NCI-H146 (cell line): ENCODE results near the gene TRIM69.
"Not testable (repeated sequence)": the region's sequence is repeated elsewhere in the genome, so short reads cannot be mapped to it uniquely, and the experiment has no call there.

Source experiments
- DNase-seq: peaks from one replicate; lab custom pipeline; 2025; lab: John Stamatoyannopoulos, UW

The TRIM69 gene

GRCh38 chr15:44716983-44717602, 19.2 kb upstream of the TRIM69 start:
- no peak for DNase-seq

GRCh38 chr15:44718180-44718926, 18.0 kb upstream of the TRIM69 start:
- no peak for DNase-seq

DNA sequence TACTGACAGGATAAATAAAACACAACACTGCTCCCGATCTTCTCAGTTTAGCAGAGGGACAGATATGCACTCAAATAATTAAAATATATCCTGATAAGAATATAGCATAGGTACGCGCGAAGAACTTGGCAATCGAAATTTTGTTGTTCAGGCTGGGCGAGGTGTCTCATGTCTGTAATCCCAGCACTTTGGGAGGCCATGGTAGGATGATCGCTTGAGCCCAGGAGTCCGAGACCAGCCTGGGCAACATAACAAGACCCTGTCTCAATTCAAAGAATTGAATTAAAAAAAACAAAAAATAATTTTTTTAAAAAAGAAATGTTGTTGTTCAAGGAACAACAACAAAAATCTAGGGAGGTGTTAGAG, 17.4 kb upstream of the TRIM69 start:
- DNase-seq: no peak

- DNase-seq: no peak
These were observed 16.9 kb upstream of the TRIM69 start for GRCh38 chr15:44719293-44719999.

DNA sequence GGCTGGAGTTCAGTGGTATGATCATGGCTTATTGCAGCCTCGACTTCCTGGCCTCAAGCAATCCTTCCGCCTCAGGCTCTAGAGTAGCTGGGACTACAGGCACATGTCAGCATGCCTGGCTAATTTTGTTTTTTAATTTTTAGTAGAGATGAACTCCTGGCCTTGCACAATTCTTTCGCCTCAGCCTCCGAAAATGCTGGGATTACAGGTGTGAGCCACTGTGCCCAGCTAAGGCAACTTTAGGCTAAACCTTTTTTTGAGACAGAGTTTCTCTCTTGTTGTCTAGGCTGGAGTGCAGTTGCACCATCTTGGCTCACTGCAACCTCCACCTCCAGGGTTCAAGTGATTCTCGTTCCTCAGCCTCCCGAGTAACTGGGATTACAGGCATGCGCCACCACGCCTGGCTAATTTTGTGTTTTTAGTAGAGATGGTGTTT, 16.3 kb upstream of the TRIM69 start:
- DNase-seq: not testable (repeated sequence)

GRCh38 chr15:44720460-44721176, 15.7 kb upstream of the TRIM69 start:
- DNase-seq: no peak

- DNase-seq: no peak
These were observed 14.3 kb upstream of the TRIM69 start for GRCh38 chr15:44722011-44722410.

DNA sequence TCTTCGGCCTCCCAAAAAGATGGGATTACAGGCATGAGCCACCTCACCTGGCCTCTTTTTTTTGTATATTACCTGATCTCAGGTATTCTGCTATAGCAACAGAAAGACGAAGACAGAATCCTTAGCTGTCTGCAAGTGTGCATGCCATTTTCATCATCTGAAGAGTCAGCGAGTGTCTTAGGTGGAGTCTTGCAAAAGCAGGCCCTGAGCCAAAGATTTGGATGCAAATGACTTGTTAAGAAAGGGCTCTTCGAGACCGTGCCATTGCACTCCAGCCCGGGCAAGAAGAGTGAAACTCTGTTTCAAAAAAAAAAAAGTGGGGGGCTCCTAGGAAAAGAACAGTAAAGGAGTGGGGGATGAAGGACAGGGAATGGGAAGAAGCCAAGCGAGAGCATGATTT, 10.2 kb upstream of the TRIM69 start:
- no peak for DNase-seq

GRCh38 chr15:44726568-44727484, 9.5 kb upstream of the TRIM69 start:
- no peak for DNase-seq

- no peak for DNase-seq
These were observed 8.7 kb upstream of the TRIM69 start for GRCh38 chr15:44727485-44728231.

- DNase-seq: not testable (repeated sequence)
These were observed 8.1 kb upstream of the TRIM69 start for GRCh38 chr15:44728232-44728575.

DNA sequence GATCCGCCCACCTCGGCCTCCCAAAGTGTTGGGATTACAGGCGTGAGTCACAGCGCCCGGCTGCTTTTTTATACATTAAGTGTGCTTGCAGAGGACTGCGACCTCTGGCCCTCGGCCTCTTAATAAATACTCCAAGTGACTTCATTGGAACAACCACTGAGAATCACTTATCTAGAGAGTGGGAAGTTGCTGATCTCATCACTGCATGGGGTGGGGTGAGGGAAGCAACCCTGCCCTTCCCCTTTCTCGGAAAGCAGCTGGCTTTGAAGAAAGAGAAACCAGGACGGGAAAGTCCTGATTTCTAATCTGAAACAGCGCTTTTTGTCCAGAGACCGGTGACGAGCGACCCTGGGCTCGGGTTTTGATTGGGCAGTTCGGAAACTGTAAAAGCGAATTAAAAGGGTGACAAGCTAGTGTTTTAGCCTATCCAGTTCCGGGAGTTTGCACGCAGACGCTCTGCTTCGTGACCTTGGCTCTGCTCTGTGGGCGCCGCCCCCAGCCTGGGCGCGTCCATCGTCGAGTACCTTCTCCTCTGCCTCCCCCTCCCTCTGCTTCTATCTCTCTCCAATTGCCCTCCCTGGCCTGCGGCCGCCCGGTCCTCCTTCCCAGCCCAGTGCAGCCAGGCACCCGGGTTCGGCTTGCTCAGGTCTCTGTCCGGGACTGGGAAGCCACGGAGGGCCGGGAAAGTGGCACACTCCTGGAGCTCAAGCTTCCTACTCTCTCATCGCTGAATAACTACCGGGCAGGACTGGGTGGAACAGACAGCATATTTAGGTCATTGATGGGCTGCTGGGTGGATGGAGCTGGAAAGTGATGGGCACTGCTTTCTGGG, 7.5 kb upstream of the TRIM69 start:
- peak; percentile 94 for DNase-seq

DNA sequence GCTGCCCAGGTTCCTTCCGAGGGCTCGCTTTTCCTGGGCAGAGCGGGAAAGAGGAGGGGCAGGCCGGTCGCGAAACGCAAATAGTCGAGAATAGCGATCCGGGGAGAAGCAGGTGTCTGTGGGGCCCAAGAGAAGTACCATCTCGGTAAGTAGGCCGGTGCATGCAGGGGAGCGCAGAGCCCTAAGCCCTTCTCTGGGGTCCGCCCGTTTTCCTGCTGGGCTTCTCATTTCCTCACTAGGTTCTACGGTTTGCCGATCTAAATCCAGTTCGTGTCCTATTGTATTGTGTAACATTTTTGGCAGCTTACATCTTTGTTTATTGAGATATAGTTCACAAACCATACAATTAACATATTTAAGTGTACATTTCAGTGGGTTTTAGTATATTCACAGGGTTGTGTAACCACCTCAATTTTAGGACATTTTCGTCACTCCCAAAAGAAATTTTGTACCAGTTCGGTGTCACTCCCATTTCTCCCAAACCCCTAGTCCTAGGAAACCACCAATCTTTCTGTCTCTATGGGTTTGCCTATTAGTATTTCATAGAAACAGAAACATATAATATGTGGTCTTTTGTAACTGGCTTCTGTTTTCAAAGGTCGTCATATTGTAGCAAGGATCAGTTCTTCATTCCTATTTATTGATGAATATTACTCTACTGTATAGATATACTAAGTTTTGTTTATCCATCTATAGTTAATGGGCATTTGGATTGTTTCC, 6.8 kb upstream of the TRIM69 start:
- DNase-seq: peak; percentile 53

DNA sequence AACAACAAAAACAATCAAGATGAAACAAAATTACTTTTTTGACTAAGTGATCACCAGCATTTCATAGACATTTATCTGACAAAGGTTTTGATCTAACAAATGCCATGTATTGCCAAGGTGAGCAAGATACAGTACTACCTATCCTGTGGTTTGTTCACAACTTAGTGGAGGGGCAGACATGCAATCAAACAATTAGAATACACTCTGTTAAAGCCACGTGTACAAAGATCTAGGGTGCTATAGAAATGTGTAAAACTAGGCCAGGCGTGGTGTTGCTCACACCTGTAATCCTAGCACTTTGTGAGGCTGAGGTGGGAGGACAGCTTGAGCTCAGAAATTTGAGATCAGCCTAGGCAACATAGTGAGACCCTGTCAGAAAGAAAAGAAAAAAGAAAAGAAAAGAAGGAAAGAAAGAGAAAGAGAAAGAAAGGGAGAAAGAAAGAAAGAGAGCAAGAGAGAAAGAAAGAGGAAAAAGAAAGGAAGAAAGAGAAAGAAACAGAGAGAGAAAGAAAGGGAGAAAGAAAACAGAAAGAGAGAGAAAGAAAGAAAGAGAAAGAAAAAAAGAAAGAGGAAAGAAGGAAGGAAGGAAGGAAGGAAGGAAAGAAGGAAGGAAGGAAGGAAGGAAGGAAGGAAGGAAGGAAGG, 1.4 kb upstream of the TRIM69 start:
- no peak for DNase-seq

DNA sequence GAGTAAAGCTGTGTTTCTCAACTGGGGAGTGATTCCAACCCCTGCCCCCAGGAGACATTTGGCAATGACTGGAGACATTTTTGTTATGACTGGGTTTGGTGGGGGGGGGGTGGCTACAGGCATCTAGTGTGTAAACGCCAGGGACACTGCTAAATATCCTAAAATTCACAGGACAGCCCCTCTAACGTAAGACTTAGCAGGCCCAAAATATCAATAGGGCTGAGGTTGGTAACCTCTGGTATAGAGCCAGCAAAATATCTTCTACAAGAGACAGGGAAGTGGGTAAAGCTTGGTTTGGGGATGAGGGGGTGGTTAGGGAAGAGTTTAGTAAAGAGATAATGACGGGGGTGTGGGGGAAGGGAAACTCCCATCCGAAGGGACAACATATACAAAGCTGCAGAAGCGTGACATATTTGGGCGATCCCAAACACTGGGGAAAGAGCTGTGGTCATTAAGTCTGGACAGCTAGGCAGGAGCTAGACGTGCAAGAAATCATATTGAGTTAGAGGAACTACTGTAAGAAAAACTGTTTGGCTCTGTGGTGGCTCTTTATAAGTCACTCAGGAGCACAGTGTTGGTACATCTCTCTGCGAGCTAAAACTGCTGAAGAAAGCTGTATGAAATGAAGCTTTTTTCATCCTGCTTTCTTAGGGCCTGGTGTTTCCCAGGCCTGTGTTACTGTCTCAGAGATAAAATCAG, 697 bp upstream of the TRIM69 start:
- DNase-seq: no peak

DNA sequence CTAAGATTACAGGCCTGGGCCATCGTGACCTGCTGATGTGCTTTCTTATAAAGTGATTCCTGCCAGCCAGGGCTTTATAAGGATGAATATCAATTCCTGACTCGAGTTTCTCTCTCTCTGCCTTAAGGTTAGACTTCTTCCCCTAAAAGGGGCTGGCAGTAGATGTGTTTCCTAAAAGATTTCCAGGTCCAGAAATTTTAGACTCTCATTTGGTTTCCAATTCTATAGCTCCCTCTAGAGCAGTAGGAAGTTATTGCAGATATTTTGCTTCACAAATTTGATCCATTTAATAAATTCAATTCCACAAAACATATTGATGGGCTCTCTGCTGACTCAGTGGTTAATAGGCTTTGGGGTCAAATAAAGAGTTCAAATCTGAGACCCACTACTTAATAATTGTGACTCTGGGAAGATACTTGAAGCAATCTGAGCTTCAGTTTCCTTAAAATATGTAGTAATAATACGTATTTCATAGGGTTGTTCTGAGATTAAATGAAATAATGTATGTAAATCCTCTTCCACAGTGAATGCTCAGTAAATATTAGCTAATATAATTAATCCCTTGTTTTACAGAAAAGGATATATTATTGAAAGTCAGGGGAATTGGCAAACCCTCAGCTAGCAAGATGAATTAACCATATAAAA, 2.1 kb downstream of the TRIM69 start:
- DNase-seq: peak; percentile 17

- not testable (repeated sequence) for DNase-seq
These were observed 3.0 kb downstream of the TRIM69 start for GRCh38 chr15:44739222-44739847.
